ENCODE results near the gene KLC1.

DNA sequence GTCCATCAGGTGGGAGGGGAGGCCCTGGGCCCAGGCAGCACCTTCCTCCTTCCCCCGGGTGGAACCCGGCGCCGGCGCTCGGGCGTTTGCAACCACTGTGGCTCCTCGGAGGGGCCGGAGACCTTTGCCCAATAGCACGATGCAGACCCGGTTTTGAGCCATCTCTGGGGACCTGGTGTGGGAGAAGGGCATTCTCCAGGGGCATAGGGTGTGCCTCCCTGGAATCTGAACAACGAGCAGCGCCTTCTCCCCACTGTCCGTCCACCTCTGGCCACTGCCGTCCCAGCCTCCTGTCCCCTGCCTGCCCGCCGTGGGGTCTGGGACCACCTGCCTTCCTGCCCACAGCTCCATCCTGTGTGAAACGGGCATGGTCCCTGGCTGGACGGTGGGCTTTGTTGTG is 99.1 kb downstream of the KLC1 start:
- TF ChIP-seq, protein P1, sequence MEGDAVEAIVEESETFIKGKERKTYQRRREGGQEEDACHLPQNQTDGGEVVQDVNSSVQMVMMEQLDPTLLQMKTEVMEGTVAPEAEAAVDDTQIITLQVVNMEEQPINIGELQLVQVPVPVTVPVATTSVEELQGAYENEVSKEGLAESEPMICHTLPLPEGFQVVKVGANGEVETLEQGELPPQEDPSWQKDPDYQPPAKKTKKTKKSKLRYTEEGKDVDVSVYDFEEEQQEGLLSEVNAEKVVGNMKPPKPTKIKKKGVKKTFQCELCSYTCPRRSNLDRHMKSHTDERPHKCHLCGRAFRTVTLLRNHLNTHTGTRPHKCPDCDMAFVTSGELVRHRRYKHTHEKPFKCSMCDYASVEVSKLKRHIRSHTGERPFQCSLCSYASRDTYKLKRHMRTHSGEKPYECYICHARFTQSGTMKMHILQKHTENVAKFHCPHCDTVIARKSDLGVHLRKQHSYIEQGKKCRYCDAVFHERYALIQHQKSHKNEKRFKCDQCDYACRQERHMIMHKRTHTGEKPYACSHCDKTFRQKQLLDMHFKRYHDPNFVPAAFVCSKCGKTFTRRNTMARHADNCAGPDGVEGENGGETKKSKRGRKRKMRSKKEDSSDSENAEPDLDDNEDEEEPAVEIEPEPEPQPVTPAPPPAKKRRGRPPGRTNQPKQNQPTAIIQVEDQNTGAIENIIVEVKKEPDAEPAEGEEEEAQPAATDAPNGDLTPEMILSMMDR (IDR thresholded peaks at IDR 0.05) = no peak
- TF ChIP-seq POLR2A (IDR thresholded peaks at IDR 0.05) = no peak
